Body of pancreas (tissue), 4 donors: ENCODE measurements around the gene TCEANC.

ENCODE experiments used
- CTCF ChIP-seq, 7 experiments: fragments of 450-650 bp in 4 of 7; fragments of 200-600 bp in 3 of 7; sonication (generic) in 3 of 7; IDR thresholded peaks; one replicate each; pipeline ENCODE4 v1.5.1; 2016 to 2019; ENCODE audit warnings: antibody characterized with exemption in 7 of 7
- POLR2A ChIP-seq, 3 donors: fragments of 450-650 bp; IDR thresholded peaks; one replicate each; pipeline ENCODE4 v1.6.1; 2016; ENCODE audit warnings: antibody characterized with exemption in 3 of 3, mild to moderate bottlenecking in 2 of 3

GRCh38 chrX:13605611-13606010, 47.3 kb upstream of the TCEANC start:
- no peak for TF ChIP-seq CTCF (IDR thresholded peaks at IDR 0.05)
- TF ChIP-seq POLR2A (IDR thresholded peaks at IDR 0.05) = no peak
